ENCODE data around the gene GRAMD1A.

Gene GRAMD1A

GRCh38 chr19:35073941-35074340, 73.8 kb downstream of the GRAMD1A start:
- DNase-seq (ENCODE audit: low read depth, low spot score), result no peak

DNA sequence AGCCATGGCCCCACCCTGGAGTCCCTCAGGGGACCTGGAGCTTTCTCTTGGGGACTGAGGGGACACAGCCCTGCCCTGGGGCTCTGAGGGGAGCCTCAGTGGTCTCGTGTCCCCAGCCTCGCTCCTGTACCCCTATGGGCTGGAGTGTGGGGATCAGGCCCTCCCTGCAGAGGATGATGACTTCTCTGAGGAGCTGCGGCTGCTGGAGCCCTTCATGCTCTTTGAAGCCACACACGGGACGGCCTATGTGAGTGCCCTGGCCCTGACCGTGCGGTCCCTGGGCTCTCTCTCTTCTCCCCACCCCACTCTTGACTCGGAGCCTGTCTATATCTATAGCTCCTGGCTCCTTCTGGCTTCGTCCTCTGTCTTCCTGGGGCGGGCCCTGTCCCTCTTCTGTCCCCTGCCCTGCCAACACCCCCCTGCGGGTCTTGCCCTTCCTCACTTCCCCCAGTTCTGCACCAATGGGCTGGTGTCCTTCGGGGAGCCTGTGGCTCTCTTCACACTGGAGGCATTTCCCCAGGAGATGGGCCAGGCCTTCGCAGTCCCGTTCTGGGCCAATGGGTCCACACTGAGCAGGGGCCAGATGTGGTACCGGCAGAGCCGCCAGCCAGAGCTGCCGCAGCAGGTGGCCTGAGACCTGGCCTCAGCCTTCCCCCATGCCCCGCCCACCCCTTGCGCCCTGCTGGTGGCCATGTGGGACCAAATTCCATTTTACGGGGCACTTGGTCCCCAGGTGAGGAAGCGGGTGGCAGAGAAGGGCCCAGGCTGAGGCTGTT, 74.5 kb downstream of the GRAMD1A start:
- no peak for DNase-seq (ENCODE audit: low read depth, low spot score)

GRCh38 chr19:35075202-35076025, 75.3 kb downstream of the GRAMD1A start:
- DNase-seq (ENCODE audit: low read depth, low spot score), result no peak

DNA sequence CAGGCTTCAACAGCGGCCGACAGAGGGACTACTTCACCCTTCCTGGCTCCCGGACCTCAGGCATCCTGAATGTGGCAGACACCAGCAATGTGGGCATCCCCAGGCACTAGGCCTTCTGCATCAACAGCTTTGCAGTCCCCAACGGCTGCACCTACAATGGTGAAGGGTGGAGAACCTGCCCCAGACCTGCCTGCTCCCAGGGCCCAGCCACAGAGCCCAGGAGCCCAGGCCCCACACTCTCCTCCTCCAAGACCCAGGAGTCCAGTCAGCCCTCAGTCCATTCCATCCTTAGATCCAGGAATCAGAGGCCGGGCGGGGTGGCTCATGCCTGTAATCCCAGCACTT, 75.9 kb downstream of the GRAMD1A start:
- DNase-seq (ENCODE audit: low read depth, low spot score), result no peak

Data from ELF-1 (cell line).